Glomerular endothelial cell (primary cell): ENCODE data around the gene ATP2A3. TPM values are rescaled to one million over a fixed set of nuclear protein-coding genes. Genes with fewer than 3 reads are reported as not detected.

Source experiments
- DNase-seq: peaks from one replicate; pipeline ENCODE4 v3.0.0-alpha.2; 2011; ENCODE audit warnings: low read depth, low spot score; ENCODE audit errors: extremely low read depth
- total RNA-seq: library from RNA; depleted of rRNA; stranded (reverse); fragments of >200 nt; gene quantifications from 2 replicates; pipeline ENCODE4 v1.2.3, GENCODE V29; 2015

Gene ATP2A3
- total RNA-seq: 0.53 TPM in 2 replicates

GRCh38 chr17:3964203-3965117, at the start of gene ATP2A3:
ATP2A3 (minus strand) TSS chr17:3964437; CDS start chr17:3964291, 146 bp downstream.
- DNase-seq: no peak

- no peak for DNase-seq
These were observed 46.5 kb upstream of the ATP2A3 start for GRCh38 chr17:4010754-4011153.

- no peak for DNase-seq
These were observed 45.0 kb upstream of the ATP2A3 start for GRCh38 chr17:4009186-4009785.

GRCh38 chr17:4008441-4009185, 44.4 kb upstream of the ATP2A3 start:
- no peak for DNase-seq

GRCh38 chr17:4008082-4008435, 43.8 kb upstream of the ATP2A3 start:
- no peak for DNase-seq

GRCh38 chr17:4007346-4008081, 43.3 kb upstream of the ATP2A3 start:
- no peak for DNase-seq

- no peak for DNase-seq
These were observed 42.5 kb upstream of the ATP2A3 start for GRCh38 chr17:4006745-4007211.

GRCh38 chr17:4006165-4006589, 41.9 kb upstream of the ATP2A3 start:
- no peak for DNase-seq

- no peak for DNase-seq
These were observed 41.3 kb upstream of the ATP2A3 start for GRCh38 chr17:4005296-4006164.

GRCh38 chr17:4004517-4005295, 40.5 kb upstream of the ATP2A3 start:
- no peak for DNase-seq

GRCh38 chr17:4003501-4004421, 39.5 kb upstream of the ATP2A3 start:
- no peak for DNase-seq

GRCh38 chr17:4003131-4003500, 38.9 kb upstream of the ATP2A3 start:
- DNase-seq: no peak

- no peak for DNase-seq
These were observed 36.9 kb upstream of the ATP2A3 start for GRCh38 chr17:4001048-4001590.

GRCh38 chr17:3998436-3998835, 34.2 kb upstream of the ATP2A3 start:
- DNase-seq: no peak

GRCh38 chr17:3995067-3995466, 30.8 kb upstream of the ATP2A3 start:
- no peak for DNase-seq

GRCh38 chr17:3994221-3994576, 30.0 kb upstream of the ATP2A3 start:
- no peak for DNase-seq

- DNase-seq: no peak
These were observed 29.4 kb upstream of the ATP2A3 start for GRCh38 chr17:3993493-3994220.
